CD4-positive, alpha-beta memory T cell (primary cell): ENCODE data around the gene RELCH. TPM values are rescaled to one million over a fixed set of nuclear protein-coding genes. Genes with fewer than 3 reads are reported as not detected.
A peak's percentile ranks its signal among the peaks of the same experiment; 100 is the strongest.

Source experiments
- CTCF ChIA-PET: fragments of 350-600 bp; sonication (Branson Sonifier 250); formaldehyde crosslinking; loops from one replicate; lab custom pipeline; 2021; ENCODE audit warnings: inconsistent platforms; ENCODE audit not compliant: partially characterized antibody; lab: Charles Lee
- POLR2A ChIA-PET: fragments of 350-600 bp; sonication (Branson Sonifier 250); formaldehyde crosslinking; loops from one replicate; lab custom pipeline; 2021; ENCODE audit not compliant: partially characterized antibody; lab: Charles Lee
- DNase-seq, 5 donors: peaks; one replicate each; pipeline versions ENCODE4 v3.0.0 to v3.0.0-alpha.2; 2020 to 2022; ENCODE audit warnings: mixed read lengths in 1 of 5
- H3K27ac ChIP-seq: one replicate; pipeline ENCODE4 v1.7.0; 2013; ENCODE audit warnings: low read depth, low read length
- H3K27me3 ChIP-seq: 2 replicates; pipeline ENCODE4 v1.7.0; 2013; ENCODE audit warnings: mild to moderate bottlenecking, low read length, moderate library complexity; ENCODE audit not compliant: insufficient read depth
- H3K36me3 ChIP-seq: 2 replicates; pipeline ENCODE4 v1.7.0; 2013; ENCODE audit warnings: mild to moderate bottlenecking, low read length, moderate library complexity; ENCODE audit not compliant: insufficient read depth
- H3K4me1 ChIP-seq: 2 replicates; pipeline ENCODE4 v1.7.0; 2013; ENCODE audit warnings: mild to moderate bottlenecking, low read length, moderate library complexity; ENCODE audit not compliant: insufficient read depth
- H3K4me3 ChIP-seq, 2 donors: one replicate each; pipeline ENCODE4 v1.7.0; 2013; ENCODE audit warnings: low read length in 2 of 2, mild to moderate bottlenecking in 1 of 2
- H3K9me3 ChIP-seq, 2 donors: one replicate each; pipeline ENCODE4 v1.7.0; 2013; ENCODE audit warnings: low read length in 2 of 2, control low read depth in 1 of 2; ENCODE audit not compliant: control insufficient read depth in 1 of 2
- H3K27ac Mint-ChIP-seq, 7 donors: one replicate each; pipeline ENCODE4 v1.8.0; 2020 to 2021; ENCODE audit warnings: mixed read lengths in 7 of 7, mild to moderate bottlenecking in 6 of 7, inconsistent platforms in 3 of 7, moderate library complexity in 3 of 7
- H3K27me3 Mint-ChIP-seq, 2 donors: one replicate each; pipeline ENCODE4 v1.8.0; 2020 to 2021; ENCODE audit warnings: mixed read lengths in 2 of 2
- H3K36me3 Mint-ChIP-seq, 2 donors: one replicate each; pipeline ENCODE4 v1.8.0; 2020 to 2021; ENCODE audit warnings: mixed read lengths in 2 of 2, inconsistent platforms in 1 of 2, mild to moderate bottlenecking in 1 of 2
- H3K4me1 Mint-ChIP-seq, 4 donors: one replicate each; pipeline ENCODE4 v1.8.0; 2020 to 2021; ENCODE audit warnings: mixed read lengths in 4 of 4, mild to moderate bottlenecking in 1 of 4
- H3K4me3 Mint-ChIP-seq, 8 donors: one replicate each; pipeline ENCODE4 v1.8.0; 2020 to 2021; ENCODE audit warnings: mixed read lengths in 8 of 8, mild to moderate bottlenecking in 7 of 8, moderate library complexity in 6 of 8, inconsistent platforms in 3 of 8
- H3K9me3 Mint-ChIP-seq, 8 donors: one replicate each; pipeline ENCODE4 v1.8.0; 2020 to 2021; ENCODE audit warnings: mixed read lengths in 8 of 8, mild to moderate bottlenecking in 5 of 8, inconsistent platforms in 3 of 8, moderate library complexity in 1 of 8
- intact Hi-C: fragments of 100-400 bp; cut with micrococcal nuclease; formaldehyde crosslinking; loops from one replicate; pipeline ENCODE4 v1.15.1; 2023
- polyA plus RNA-seq, 2 donors: library from polyadenylated mRNA; unstranded; fragments of 300-500 nt; fragmentation: Illumina TruSeq; gene quantifications; one replicate each; pipeline ENCODE4 v1.2.3, GENCODE V29; 2021
- total RNA-seq, 2 experiments: library from RNA; stranded (reverse); gene quantifications; one replicate each; pipeline ENCODE4 v1.2.3, GENCODE V29; 2021

The RELCH gene
- total and polyA plus RNA-seq, 4 experiments from 2014 or later = 7.6 to 59.4 (median 33.4) TPM

- DNase-seq = no peak
- ChIA-PET POLR2A (no interaction called here), CTCF (no interaction called here)
- no peaks in the 10 kb centered on the region for H3K9me3 Mint-ChIP-seq
- peaks cover 28% of the 10 kb centered on the region for H3K36me3 ChIP-seq
- H3K36me3 Mint-ChIP-seq = peaks cover 58 to 78% of the 10 kb centered on the region in 2 donors
- no peaks in the 10 kb centered on the region for H3K27me3 Mint-ChIP-seq
- no peaks in the 10 kb centered on the region for H3K27me3 ChIP-seq
- intact Hi-C loops = no loop called here
- peak overlapping the region in 1 of 7 donors; percentile 22 for H3K27ac Mint-ChIP-seq
- no peak overlapping the region for H3K4me3 ChIP-seq
- no peak overlapping the region for H3K27ac ChIP-seq
- no peak overlapping the region for H3K4me3 Mint-ChIP-seq
- H3K4me1 ChIP-seq = no peaks in the 10 kb centered on the region
- H3K4me1 Mint-ChIP-seq = peaks cover 0 to 2% (median under 1%) of the 10 kb centered on the region in 4 donors
- H3K9me3 ChIP-seq = no peaks in the 10 kb centered on the region
Observed at GRCh38 chr18:62284637-62285036, 97.6 kb downstream of the RELCH start.

GRCh38 chr18:62285281-62285680, 98.2 kb downstream of the RELCH start:
- CTCF ChIA-PET = no interaction called here
- H3K27ac ChIP-seq = no peak overlapping the region
- H3K36me3 ChIP-seq = peaks cover 25% of the 10 kb centered on the region
- peak overlapping the region in 1 of 7 donors; percentile 50 for H3K27ac Mint-ChIP-seq
- intact Hi-C loops = no loop called here
- no peak overlapping the region for H3K4me3 ChIP-seq
- no peaks in the 10 kb centered on the region for H3K27me3 Mint-ChIP-seq
- no peaks in the 10 kb centered on the region for H3K9me3 ChIP-seq
- DNase-seq = no peak
- no peaks in the 10 kb centered on the region for H3K4me1 ChIP-seq
- H3K36me3 Mint-ChIP-seq = peaks cover 57 to 78% of the 10 kb centered on the region in 2 donors
- H3K9me3 Mint-ChIP-seq = no peaks in the 10 kb centered on the region
- POLR2A ChIA-PET = no interaction called here
- peaks cover 0 to 1% (median under 1%) of the 10 kb centered on the region in 4 donors for H3K4me1 Mint-ChIP-seq
- H3K27me3 ChIP-seq = no peaks in the 10 kb centered on the region
- H3K4me3 Mint-ChIP-seq = no peak overlapping the region

GRCh38 chr18:62287781-62288664, 101.0 kb downstream of the RELCH start:
- DNase-seq = no peak
- ChIA-PET CTCF (no interaction called here), POLR2A (interaction anchor here (0.6 kb wide), 1 partner anchor 1135 kb away, joined by 4 read pairs; no protein-coding TSS in a partner anchor)
- no peaks in the 10 kb centered on the region for H3K27me3 ChIP-seq
- H3K36me3 ChIP-seq = peaks cover 18% of the 10 kb centered on the region
- intact Hi-C loops = no loop called here
- H3K27ac Mint-ChIP-seq = no peak overlapping the region
- no peaks in the 10 kb centered on the region for H3K4me1 ChIP-seq
- no peak overlapping the region for H3K4me3 ChIP-seq
- H3K4me3 Mint-ChIP-seq = no peak overlapping the region
- no peaks in the 10 kb centered on the region for H3K9me3 Mint-ChIP-seq
- no peaks in the 10 kb centered on the region for H3K27me3 Mint-ChIP-seq
- no peak overlapping the region for H3K27ac ChIP-seq
- H3K9me3 ChIP-seq = no peaks in the 10 kb centered on the region
- peaks cover 44 to 64% of the 10 kb centered on the region in 2 donors for H3K36me3 Mint-ChIP-seq
- peaks cover 0 to 1% (median 0%) of the 10 kb centered on the region in 4 donors for H3K4me1 Mint-ChIP-seq

- no peak overlapping the region for H3K4me3 Mint-ChIP-seq
- H3K4me1 Mint-ChIP-seq = peaks cover 0 to 1% (median 0%) of the 10 kb centered on the region in 4 donors
- Histone ChIP-seq H3K4me1 (no peaks in the 10 kb centered on the region), H3K4me3 (no peak overlapping the region), H3K9me3 (no peaks in the 10 kb centered on the region), H3K27me3 (no peaks in the 10 kb centered on the region), H3K36me3 (peaks cover 18% of the 10 kb centered on the region), H3K27ac (no peak overlapping the region)
- peaks cover 38 to 58% of the 10 kb centered on the region in 2 donors for H3K36me3 Mint-ChIP-seq
- no peaks in the 10 kb centered on the region for H3K9me3 Mint-ChIP-seq
- ChIA-PET POLR2A (no interaction called here), CTCF (no interaction called here)
- DNase-seq = no peak
- no peak overlapping the region for H3K27ac Mint-ChIP-seq
- no peaks in the 10 kb centered on the region for H3K27me3 Mint-ChIP-seq
- intact Hi-C loops = no loop called here
Observed at GRCh38 chr18:62288665-62289008, 101.6 kb downstream of the RELCH start.

- peaks cover 34 to 59% of the 10 kb centered on the region in 2 donors for H3K36me3 Mint-ChIP-seq
- no peaks in the 10 kb centered on the region for H3K9me3 Mint-ChIP-seq
- intact Hi-C loops = no loop called here
- Histone ChIP-seq H3K9me3 (no peaks in the 10 kb centered on the region), H3K36me3 (peaks cover 18% of the 10 kb centered on the region), H3K27me3 (no peaks in the 10 kb centered on the region), H3K4me3 (no peak overlapping the region), H3K27ac (no peak overlapping the region), H3K4me1 (no peaks in the 10 kb centered on the region)
- H3K27ac Mint-ChIP-seq = no peak overlapping the region
- no peaks in the 10 kb centered on the region for H3K27me3 Mint-ChIP-seq
- no peak for DNase-seq
- H3K4me3 Mint-ChIP-seq = no peak overlapping the region
- ChIA-PET POLR2A (no interaction called here), CTCF (no interaction called here)
- H3K4me1 Mint-ChIP-seq = peaks cover 0 to 1% (median 0%) of the 10 kb centered on the region in 4 donors
Observed at GRCh38 chr18:62289047-62289446, 102.0 kb downstream of the RELCH start.

DNA sequence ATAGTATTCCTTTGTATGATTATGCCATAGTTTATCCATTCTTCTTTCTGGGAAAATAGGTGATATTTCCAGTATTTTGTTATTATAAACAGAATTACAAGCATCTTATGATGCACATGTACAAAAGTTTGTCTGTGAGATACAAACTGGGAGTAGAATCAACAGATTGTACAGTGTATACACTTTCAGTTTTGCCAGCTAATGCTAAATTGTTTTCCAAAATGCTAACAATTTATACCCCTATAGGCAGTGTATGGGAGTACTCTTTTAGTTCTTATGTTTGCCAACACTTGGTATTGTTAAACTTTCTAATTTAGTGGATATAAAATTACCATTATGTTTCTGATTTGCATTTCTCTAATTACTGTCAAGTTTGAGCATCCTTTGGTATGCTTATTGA, 107.0 kb downstream of the RELCH start:
- Histone ChIP-seq H3K4me1 (no peaks in the 10 kb centered on the region), H3K36me3 (peaks cover 8% of the 10 kb centered on the region), H3K4me3 (no peak overlapping the region), H3K9me3 (no peaks in the 10 kb centered on the region), H3K27me3 (no peaks in the 10 kb centered on the region), H3K27ac (no peak overlapping the region)
- intact Hi-C loops = no loop called here
- ChIA-PET POLR2A (no interaction called here), CTCF (no interaction called here)
- no peak for DNase-seq
- Mint-ChIP-seq H3K27ac (no peak overlapping the region), H3K4me1 (peaks cover 0 to 6% (median 3%) of the 10 kb centered on the region in 4 donors), H3K4me3 (no peak overlapping the region), H3K36me3 (peaks cover 16 to 40% of the 10 kb centered on the region in 2 donors), H3K9me3 (no peaks in the 10 kb centered on the region), H3K27me3 (no peaks in the 10 kb centered on the region)

DNA sequence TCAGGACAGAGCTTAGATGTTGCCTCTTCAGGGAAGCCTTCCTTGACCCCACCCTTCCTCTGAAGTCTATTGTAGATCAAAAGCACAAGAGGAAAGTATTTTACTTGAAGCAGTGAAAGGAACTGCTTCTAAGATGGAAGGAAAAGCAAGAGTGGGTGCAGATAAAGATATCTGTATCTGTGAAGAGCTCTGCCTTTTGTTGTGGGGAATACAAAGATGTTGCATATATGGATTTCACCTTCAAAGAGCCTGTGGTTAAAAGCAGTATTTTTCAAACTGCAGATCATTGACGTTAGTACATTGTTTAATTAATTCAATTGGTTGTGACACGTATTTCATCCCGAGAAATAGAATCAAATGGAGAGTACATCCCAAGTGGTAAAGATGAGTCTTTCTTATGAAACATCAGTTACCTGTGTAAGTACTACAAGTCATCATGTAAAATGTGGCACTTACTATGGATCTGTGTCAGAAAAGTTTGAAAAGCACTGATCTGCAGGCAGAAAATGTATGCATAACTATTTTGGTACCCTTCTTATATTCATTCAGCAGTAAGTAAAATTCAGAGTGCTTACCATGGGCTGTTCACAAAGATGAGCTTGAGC, 113.4 kb downstream of the RELCH start:
- ChIA-PET CTCF (no interaction called here), POLR2A (interaction anchor here (1.5 kb wide), 1 partner anchor 14 kb away, joined by 3 read pairs; no protein-coding TSS in a partner anchor)
- no peaks in the 10 kb centered on the region for H3K27me3 ChIP-seq
- no peak overlapping the region for H3K4me3 ChIP-seq
- intact Hi-C loops = no loop called here
- Mint-ChIP-seq H3K27me3 (no peaks in the 10 kb centered on the region), H3K27ac (peak overlapping the region in 2 of 7 donors; percentile 3 to 34), H3K4me3 (peak overlapping the region in 1 of 8 donors; percentile 23), H3K36me3 (peaks cover 68 to 70% of the 10 kb centered on the region in 2 donors), H3K4me1 (peaks cover 12 to 15% (median 13%) of the 10 kb centered on the region in 4 donors), H3K9me3 (no peaks in the 10 kb centered on the region)
- H3K36me3 ChIP-seq = peaks cover 35% of the 10 kb centered on the region
- peaks cover 5% of the 10 kb centered on the region for H3K4me1 ChIP-seq
- no peak overlapping the region for H3K27ac ChIP-seq
- H3K9me3 ChIP-seq = no peaks in the 10 kb centered on the region
- no peak for DNase-seq
